HepG2 (cell line): ENCODE data around the gene RIPOR3. TPM values are rescaled to one million over a fixed set of nuclear protein-coding genes. Genes with fewer than 3 reads are reported as not detected.
A peak's percentile ranks its signal among the peaks of the same experiment; 100 is the strongest.

Experiments used
- ATAC-seq: fragments of 200-7000 bp; cut with Tn5 transposase; 3 replicates; pipeline ENCODE4 v1.9.1; 2020; ENCODE audit warnings: mild to moderate bottlenecking, moderate library complexity
- BruUV-seq: library from RNA; stranded (reverse); fragments of 400-500 nt; replicated peaks from 2 replicates; lab custom pipeline; 2021; lab: Mats Ljungman, UMichigan
- CTCF ChIA-PET: fragments of 300-600 bp; formaldehyde crosslinking; extraction: SDS; loops from one replicate; lab custom pipeline; 2021; ENCODE audit warnings: low total read pairs, inconsistent platforms, low intra/inter-chr PET ratio; lab: Yijun Ruan, JAX
- POLR2A ChIA-PET: fragments of 350-600 bp; sonication (Branson Sonifier 250); formaldehyde crosslinking; loops from one replicate; lab custom pipeline; 2020; ENCODE audit warnings: antibody characterized with exemption, inconsistent platforms; lab: Yijun Ruan, JAX
- DNase-seq: peaks from one replicate; pipeline ENCODE4 v3.0.0-alpha.2; 2015; ENCODE audit warnings: low spot score
- FAIRE-seq: peaks from 3 replicates; lab custom pipeline; 2011; peaks lifted over from hg19 to GRCh38; lab: Jason Lieb, UNC
- H2AFZ ChIP-seq: one replicate; pipeline ENCODE4 v1.6.1; 2011; ENCODE audit warnings: low read length, inconsistent platforms
- H3K27ac ChIP-seq: fragments of 300-600 bp; 3 replicates; pipeline ENCODE4 v1.8.0; 2011; ENCODE audit warnings: mixed run types, mild to moderate bottlenecking, mixed read lengths, low read length, inconsistent platforms; ENCODE audit not compliant: insufficient read depth; ENCODE audit errors: extremely low read length
- H3K27me3 ChIP-seq, 2 experiments: fragments of 200-600 bp in 1 of 2; 2 replicates in 1 of 2; 3 replicates in 1 of 2; pipeline versions ENCODE4 v1.6.0 to v1.8.0; 2011; ENCODE audit warnings: low read length in 2 of 2, mild to moderate bottlenecking in 2 of 2, moderate library complexity in 2 of 2, inconsistent platforms in 1 of 2; ENCODE audit not compliant: insufficient read depth in 2 of 2, control insufficient read depth in 1 of 2
- H3K36me3 ChIP-seq, 2 experiments: fragments of 200-600 bp in 1 of 2; replicated peaks in 1 of 2; 2 replicates in 1 of 2; 3 replicates in 1 of 2; pipeline versions ENCODE4 v1.5.1 to v1.8.0; 2011; ENCODE audit warnings: low read length in 2 of 2, inconsistent platforms in 1 of 2; ENCODE audit not compliant: insufficient read depth in 2 of 2, control insufficient read depth in 1 of 2
- H3K4me1 ChIP-seq: 2 replicates; pipeline ENCODE4 v1.5.1; 2012; ENCODE audit warnings: low read length, inconsistent platforms; ENCODE audit not compliant: insufficient read depth
- H3K4me2 ChIP-seq: 2 replicates; pipeline ENCODE4 v1.6.0; 2011; ENCODE audit warnings: low read depth, low read length, inconsistent platforms
- H3K4me3 ChIP-seq, 3 experiments: fragments of 200-600 bp in 1 of 3; sonication (generic), shearing (Covaris generic) in 1 of 3; replicated peaks in 1 of 3; 2 replicates each; pipeline ENCODE4 v1.5.1; 2011 to 2016; ENCODE audit warnings: low read length in 3 of 3, inconsistent platforms in 2 of 3, low read depth in 2 of 3, mild to moderate bottlenecking in 2 of 3, control low read depth in 1 of 3, mixed read lengths in 1 of 3; ENCODE audit not compliant: insufficient read depth in 1 of 3
- H3K79me2 ChIP-seq: one replicate; pipeline ENCODE4 v1.6.1; 2011; ENCODE audit warnings: low read length, inconsistent platforms; ENCODE audit not compliant: insufficient read depth
- H3K9ac ChIP-seq: 2 replicates; pipeline ENCODE4 v1.6.0; 2011; ENCODE audit warnings: mild to moderate bottlenecking, low read depth, low read length, inconsistent platforms; ENCODE audit not compliant: insufficient read depth
- H3K9me3 ChIP-seq: 2 replicates; pipeline ENCODE4 v1.5.1; 2012; ENCODE audit warnings: mild to moderate bottlenecking, low read length
- H4K20me1 ChIP-seq: 2 replicates; pipeline ENCODE4 v1.6.0; 2011; ENCODE audit warnings: inconsistent platforms, mild to moderate bottlenecking, low read length, moderate library complexity; ENCODE audit not compliant: insufficient read depth
- ETV5 ChIP-seq: IDR thresholded peaks from 2 replicates; pipeline ENCODE4 v1.6.1; 2018; ENCODE audit warnings: missing biosample characterization, missing genetic modification reagents, inconsistent platforms, borderline replicate concordance
- IKZF4 ChIP-seq: sonication (generic); formaldehyde crosslinking; IDR thresholded peaks from 2 replicates; pipeline ENCODE4 v1.5.1; 2020; ENCODE audit warnings: borderline replicate concordance, mild to moderate bottlenecking, low read depth, missing genetic modification reagents; ENCODE audit errors: not compliant biosample characterization
- KAT2B ChIP-seq: fragments of 150-350 bp; IDR thresholded peaks from 2 replicates; pipeline ENCODE4 v1.6.1; 2014; ENCODE audit warnings: low read depth, low read length, borderline replicate concordance
- MIER3 ChIP-seq: IDR thresholded peaks from 2 replicates; pipeline ENCODE4 v1.6.1; 2016; ENCODE audit warnings: missing compliant biosample characterization, borderline replicate concordance
- MYC ChIP-seq: sonication (generic); formaldehyde crosslinking; IDR thresholded peaks from 2 replicates; pipeline ENCODE4 v1.9.0; 2021; ENCODE audit warnings: missing genetic modification reagents, borderline replicate concordance
- NFKBIZ ChIP-seq: IDR thresholded peaks from 2 replicates; pipeline ENCODE4 v1.6.1; 2018; ENCODE audit warnings: missing genetic modification reagents, missing compliant biosample characterization
- NFYB ChIP-seq: sonication (generic); formaldehyde crosslinking; IDR thresholded peaks from 2 replicates; pipeline ENCODE4 v1.4.0; 2020; ENCODE audit warnings: missing genetic modification reagents
- PRMT3 ChIP-seq: sonication (generic); formaldehyde crosslinking; IDR thresholded peaks from 2 replicates; pipeline ENCODE4 v1.8.1; 2022; ENCODE audit warnings: low read depth, mild to moderate bottlenecking, moderate library complexity, missing genetic modification reagents, borderline replicate concordance
- RAD21 ChIP-seq: fragments of 450-650 bp; formaldehyde crosslinking; IDR thresholded peaks from 2 replicates; pipeline ENCODE4 v1.5.0; 2020; ENCODE audit warnings: mild to moderate bottlenecking
- REL ChIP-seq: sonication (generic); formaldehyde crosslinking; conservative IDR thresholded peaks from 2 replicates; pipeline ENCODE4 v1.8.0; 2022; ENCODE audit warnings: mild to moderate bottlenecking, missing genetic modification reagents, moderate library complexity
- TGIF2 ChIP-seq: IDR thresholded peaks from 2 replicates; pipeline ENCODE4 v1.6.1; 2016; ENCODE audit warnings: control low read depth, missing compliant biosample characterization
- ZNF234 ChIP-seq: sonication (generic); formaldehyde crosslinking; conservative IDR thresholded peaks from 2 replicates; pipeline ENCODE4 v1.5.1; 2020; ENCODE audit warnings: mild to moderate bottlenecking, missing genetic modification reagents
- ZNF678 ChIP-seq: sonication (generic); formaldehyde crosslinking; IDR thresholded peaks from 2 replicates; pipeline ENCODE4 v1.4.0; 2020; ENCODE audit warnings: mild to moderate bottlenecking, missing genetic modification reagents
- WGBS: methylation state at CpG from one replicate; pipeline ENCODE4 v1.1.6; 2017; ENCODE audit warnings: low lambda C conversion rate; 5-methylcytosine and 5-hydroxymethylcytosine counted together
- in situ Hi-C: cut with HindIII; loops from 2 replicates; pipeline ENCODE4 v1.10.0; 2017; ENCODE audit warnings: low pct_unique_long_range_greater_than_20kb; ENCODE audit not compliant: extremely low pct_ligation_motif_present
- intact Hi-C: fragments of 100-400 bp; cut with micrococcal nuclease; formaldehyde crosslinking; loops from one replicate; pipeline ENCODE4 v1.10.0; 2022; ENCODE audit not compliant: unreplicated experiment
- polyA plus RNA-seq, 8 experiments: library from polyadenylated mRNA; depleted of rRNA in 3 of 8; stranded (reverse) in 7 of 8; unstranded in 1 of 8; fragments of >200 nt; fragmentation: Illumina TruSeq in 4 of 8; extraction: Trizol in 4 of 8; gene quantifications; 2 replicates each; pipeline versions ENCODE4 v1.2.1 to v1.2.3, GENCODE V29; 2011 to 2016; ENCODE audit warnings: low read depth in 4 of 8, missing spikeins in 1 of 8, mixed read lengths in 1 of 8; ENCODE audit not compliant: insufficient read depth in 1 of 8
- total RNA-seq, 5 experiments: library from RNA; depleted of rRNA; stranded (reverse); fragments of >200 nt; fragmentation: Illumina TruSeq; extraction: Trizol; gene quantifications; 2 replicates each; pipeline ENCODE4 v1.2.3, GENCODE V29; 2016; ENCODE audit warnings: low read depth in 1 of 5
- TF ChIP-seq, protein P1 (sequence below): IDR thresholded peaks from 2 replicates; pipeline ENCODE4 v1.6.1; 2012; ENCODE audit warnings: inconsistent platforms
- TF ChIP-seq, protein P2 (sequence below), 2 experiments: IDR thresholded peaks; 2 replicates each; pipeline ENCODE4 v1.6.1; 2011 to 2012; ENCODE audit warnings: low read length in 2 of 2, borderline replicate concordance in 1 of 2, low read depth in 1 of 2, mild to moderate bottlenecking in 1 of 2, moderate library complexity in 1 of 2
- TF ChIP-seq, protein P3 (sequence below): sonication (generic); formaldehyde crosslinking; IDR thresholded peaks from 2 replicates; pipeline ENCODE4 v1.4.0; 2020; ENCODE audit warnings: mild to moderate bottlenecking, missing genetic modification reagents

RIPOR3 gene
- total and polyA plus RNA-seq, 2 of the 13 experiments (the other 11 are each of a cell fraction or from before 2014, with no cell fraction given) = 0.18 TPM; not detected in 1

DNA sequence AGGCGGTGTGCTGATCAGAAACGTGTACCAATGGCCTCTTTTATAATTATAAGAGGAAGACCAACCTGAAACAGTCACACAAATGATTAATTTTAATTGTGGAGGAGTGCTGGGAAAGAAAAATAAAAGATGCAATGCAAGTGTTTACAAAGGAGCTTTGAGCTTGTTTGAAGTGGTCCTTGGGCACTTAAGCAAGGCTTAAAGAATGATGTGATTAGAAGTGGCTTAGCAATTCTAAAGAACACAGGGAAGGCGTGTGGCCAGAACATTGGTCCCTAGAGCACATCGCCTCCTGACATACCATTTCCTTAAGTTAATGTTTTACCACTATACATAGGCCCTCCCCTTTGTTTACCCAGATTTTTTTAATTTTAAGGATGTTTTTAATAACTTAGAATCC lies 155.0 kb downstream of the RIPOR3 start:
- peaks cover 25% of the 10 kb centered on the region for H3K4me1 ChIP-seq
- H3K36me3 ChIP-seq = peaks cover 0 to 3% of the 10 kb centered on the region in 2 experiments; a peak in 1 of 5 replicates
- H3K4me2 ChIP-seq = no peak overlapping the region

More for the DNA sequence above, 155.0 kb downstream of the RIPOR3 start:
- Histone ChIP-seq H4K20me1 (no peaks in the 10 kb centered on the region), H3K9ac (no peak overlapping the region), H3K27me3 (no peaks in the 10 kb centered on the region), H3K9me3 (no peaks in the 10 kb centered on the region), H3K27ac (no peak overlapping the region), H3K79me2 (peaks cover 63% of the 10 kb centered on the region), H2AFZ (no peak overlapping the region), H3K4me3 (no peak overlapping the region)
- CTCF ChIA-PET = no interaction called here
- WGBS = 91% methylated on average over 4 of the region's 4 CpGs
- no peak for DNase-seq
- POLR2A ChIA-PET = interaction anchor here (1.5 kb wide), 1 partner anchor 52 kb away, joined by 4 read pairs; no protein-coding TSS in a partner anchor
- in situ Hi-C loops = no loop called here
- BruUV-seq = no TSS peak
- peak; percentile 66 for FAIRE-seq
- intact Hi-C loops = no loop called here
- TF ChIP-seq NFYB (CRISPR knock-in tag) (no peak), PRMT3 (CRISPR knock-in tag) (no peak), ZNF678 (no peak), KAT2B (no peak), ZNF234 (no peak), MIER3 (CRISPR knock-in tag) (no peak), RAD21 (no peak), NFKBIZ (CRISPR knock-in tag) (no peak), IKZF4 (CRISPR knock-in tag) (no peak), REL (CRISPR knock-in tag) (no peak), ETV5 (no peak), MYC (CRISPR knock-in tag) (no peak), TGIF2 (CRISPR knock-in tag) (no peak)
- TF ChIP-seq, protein P1, sequence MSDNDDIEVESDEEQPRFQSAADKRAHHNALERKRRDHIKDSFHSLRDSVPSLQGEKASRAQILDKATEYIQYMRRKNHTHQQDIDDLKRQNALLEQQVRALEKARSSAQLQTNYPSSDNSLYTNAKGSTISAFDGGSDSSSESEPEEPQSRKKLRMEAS = no peak
- TF ChIP-seq, protein P2, sequence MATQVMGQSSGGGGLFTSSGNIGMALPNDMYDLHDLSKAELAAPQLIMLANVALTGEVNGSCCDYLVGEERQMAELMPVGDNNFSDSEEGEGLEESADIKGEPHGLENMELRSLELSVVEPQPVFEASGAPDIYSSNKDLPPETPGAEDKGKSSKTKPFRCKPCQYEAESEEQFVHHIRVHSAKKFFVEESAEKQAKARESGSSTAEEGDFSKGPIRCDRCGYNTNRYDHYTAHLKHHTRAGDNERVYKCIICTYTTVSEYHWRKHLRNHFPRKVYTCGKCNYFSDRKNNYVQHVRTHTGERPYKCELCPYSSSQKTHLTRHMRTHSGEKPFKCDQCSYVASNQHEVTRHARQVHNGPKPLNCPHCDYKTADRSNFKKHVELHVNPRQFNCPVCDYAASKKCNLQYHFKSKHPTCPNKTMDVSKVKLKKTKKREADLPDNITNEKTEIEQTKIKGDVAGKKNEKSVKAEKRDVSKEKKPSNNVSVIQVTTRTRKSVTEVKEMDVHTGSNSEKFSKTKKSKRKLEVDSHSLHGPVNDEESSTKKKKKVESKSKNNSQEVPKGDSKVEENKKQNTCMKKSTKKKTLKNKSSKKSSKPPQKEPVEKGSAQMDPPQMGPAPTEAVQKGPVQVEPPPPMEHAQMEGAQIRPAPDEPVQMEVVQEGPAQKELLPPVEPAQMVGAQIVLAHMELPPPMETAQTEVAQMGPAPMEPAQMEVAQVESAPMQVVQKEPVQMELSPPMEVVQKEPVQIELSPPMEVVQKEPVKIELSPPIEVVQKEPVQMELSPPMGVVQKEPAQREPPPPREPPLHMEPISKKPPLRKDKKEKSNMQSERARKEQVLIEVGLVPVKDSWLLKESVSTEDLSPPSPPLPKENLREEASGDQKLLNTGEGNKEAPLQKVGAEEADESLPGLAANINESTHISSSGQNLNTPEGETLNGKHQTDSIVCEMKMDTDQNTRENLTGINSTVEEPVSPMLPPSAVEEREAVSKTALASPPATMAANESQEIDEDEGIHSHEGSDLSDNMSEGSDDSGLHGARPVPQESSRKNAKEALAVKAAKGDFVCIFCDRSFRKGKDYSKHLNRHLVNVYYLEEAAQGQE (IDR thresholded peaks at IDR 0.05; ENCODE audit: borderline replicate concordance in 1 of 2, low read depth in 1 of 2, low read length in 2 of 2) = no peak
- TF ChIP-seq, protein P3, sequence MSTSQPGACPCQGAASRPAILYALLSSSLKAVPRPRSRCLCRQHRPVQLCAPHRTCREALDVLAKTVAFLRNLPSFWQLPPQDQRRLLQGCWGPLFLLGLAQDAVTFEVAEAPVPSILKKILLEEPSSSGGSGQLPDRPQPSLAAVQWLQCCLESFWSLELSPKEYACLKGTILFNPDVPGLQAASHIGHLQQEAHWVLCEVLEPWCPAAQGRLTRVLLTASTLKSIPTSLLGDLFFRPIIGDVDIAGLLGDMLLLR = no peak
- peak; percentile 43; the same call in 1 of the 3 replicates for ATAC-seq
